GM23338 (cell line): ENCODE measurements around the gene KIF21A. TPM values are rescaled to one million over a fixed set of nuclear protein-coding genes. Genes with fewer than 3 reads are reported as not detected.

Source experiments
- ATAC-seq: fragments of 200-7000 bp; cut with Tn5 transposase; 3 replicates; pipeline ENCODE4 v1.9.1; 2020
- DNase-seq: peaks from one replicate; pipeline ENCODE4 v3.0.0-alpha.2; 2015; ENCODE audit warnings: low spot score
- H2AFZ ChIP-seq: fragments of 200-600 bp; sonication (generic); 2 replicates; pipeline ENCODE4 v1.8.0; 2016; ENCODE audit warnings: antibody characterized with exemption, mild to moderate bottlenecking, moderate library complexity
- H3F3A ChIP-seq: fragments of 200-600 bp; sonication (generic); replicated peaks from 2 replicates; pipeline ENCODE4 v1.8.0; 2017; ENCODE audit warnings: antibody characterized with exemption, mixed run types, low read depth
- H3K27ac ChIP-seq: fragments of 200-600 bp; sonication (generic); 2 replicates; pipeline ENCODE4 v1.6.1; 2016; ENCODE audit warnings: low read depth
- H3K27me3 ChIP-seq: fragments of 200-600 bp; sonication (generic); 2 replicates; pipeline ENCODE4 v1.8.0; 2016; ENCODE audit warnings: mild to moderate bottlenecking, mixed run types, moderate library complexity; ENCODE audit not compliant: insufficient read depth
- H3K36me3 ChIP-seq: fragments of 200-600 bp; sonication (generic); 2 replicates; pipeline ENCODE4 v1.8.0; 2016; ENCODE audit warnings: mild to moderate bottlenecking; ENCODE audit not compliant: insufficient read depth
- H3K4me1 ChIP-seq: fragments of 200-600 bp; sonication (generic); 2 replicates; pipeline ENCODE4 v1.8.0; 2016; ENCODE audit warnings: mild to moderate bottlenecking, moderate library complexity; ENCODE audit not compliant: insufficient read depth
- H3K4me2 ChIP-seq: fragments of 200-600 bp; sonication (generic); 2 replicates; pipeline ENCODE4 v1.7.1; 2017; ENCODE audit warnings: mixed run types
- H3K4me3 ChIP-seq: fragments of 200-600 bp; sonication (generic); 2 replicates; pipeline ENCODE4 v1.6.1; 2016; ENCODE audit warnings: mixed run types
- H3K79me2 ChIP-seq: fragments of 200-600 bp; sonication (generic); replicated peaks from 2 replicates; pipeline ENCODE4 v1.8.0; 2017; ENCODE audit warnings: mild to moderate bottlenecking; ENCODE audit not compliant: insufficient read depth
- H3K9me2 ChIP-seq: fragments of 200-600 bp; sonication (generic); 2 replicates; pipeline ENCODE4 v1.8.0; 2017; ENCODE audit not compliant: insufficient read depth
- H4K20me1 ChIP-seq: fragments of 200-600 bp; sonication (generic); replicated peaks from 2 replicates; pipeline ENCODE4 v1.8.0; 2017; ENCODE audit warnings: mild to moderate bottlenecking; ENCODE audit not compliant: insufficient read depth
- H3K27ac Mint-ChIP-seq: 2 replicates; pipeline ENCODE4 v1.8.0; 2020; ENCODE audit warnings: inconsistent platforms, mild to moderate bottlenecking, moderate library complexity, mixed read lengths
- H3K27me3 Mint-ChIP-seq: 3 replicates; pipeline ENCODE4 v1.8.0; 2022; ENCODE audit warnings: low read depth, mild to moderate bottlenecking, moderate library complexity, mixed read lengths, inconsistent platforms; ENCODE audit not compliant: insufficient read depth, poor library complexity
- H3K36me3 Mint-ChIP-seq: 3 replicates; pipeline ENCODE4 v1.8.0; 2021; ENCODE audit warnings: low read depth, mild to moderate bottlenecking, inconsistent platforms, moderate library complexity, mixed read lengths
- H3K4me1 Mint-ChIP-seq: 3 replicates; pipeline ENCODE4 v1.8.0; 2020; ENCODE audit warnings: mild to moderate bottlenecking, inconsistent platforms, mixed read lengths
- H3K4me3 Mint-ChIP-seq: 3 replicates; pipeline ENCODE4 v1.8.0; 2021; ENCODE audit warnings: moderate library complexity, mild to moderate bottlenecking, inconsistent platforms, mixed read lengths
- H3K9me3 Mint-ChIP-seq: 3 replicates; pipeline ENCODE4 v1.8.0; 2020; ENCODE audit warnings: moderate library complexity, mild to moderate bottlenecking, inconsistent platforms, mixed read lengths
- CREB1 ChIP-seq: fragments of 250-450 bp; sonication (Bioruptor Pico); IDR thresholded peaks from 2 replicates; pipeline ENCODE4 v1.5.0; 2020; ENCODE audit warnings: low read depth, mild to moderate bottlenecking, moderate library complexity
- EZH2 ChIP-seq: fragments of 200-600 bp; sonication (generic); IDR thresholded peaks from one replicate; pipeline ENCODE4 v1.8.0; 2017; ENCODE audit warnings: antibody characterized with exemption, mild to moderate bottlenecking, low read depth; ENCODE audit not compliant: unreplicated experiment
- POLR2AphosphoS5 ChIP-seq: IDR thresholded peaks from 2 replicates; pipeline ENCODE4 v1.6.1; 2016; ENCODE audit warnings: antibody characterized with exemption, low read depth
- ZNF331 ChIP-seq: fragments of 250-450 bp; sonication (Bioruptor Pico); IDR thresholded peaks from 2 replicates; pipeline ENCODE4 v1.5.0; 2020; ENCODE audit warnings: low read depth, mild to moderate bottlenecking, moderate library complexity
- polyA plus RNA-seq: library from polyadenylated mRNA; unstranded; fragments of >200 nt; fragmentation: Nextera tagmentation; extraction: Ambion mirVana; gene quantifications from 2 replicates; pipeline ENCODE4 v1.2.1, GENCODE V29; 2016
- total RNA-seq: library from RNA; depleted of rRNA; stranded (reverse); fragments of >200 nt; shearing (Covaris generic); gene quantifications from 2 replicates; pipeline ENCODE4 v1.2.3, GENCODE V29; 2014
- TF ChIP-seq, protein P1 (sequence below): fragments of 250-450 bp; sonication (Bioruptor Pico); IDR thresholded peaks from 2 replicates; pipeline ENCODE4 v1.5.0; 2020; ENCODE audit warnings: mild to moderate bottlenecking, moderate library complexity
- TF ChIP-seq, protein P2 (sequence below), 2 experiments: fragments of 200-600 bp in 1 of 2; sonication (generic) in 1 of 2; conservative IDR thresholded peaks; 2 replicates each; pipeline versions ENCODE4 v1.5.1 to v1.6.1; 2016 to 2017; ENCODE audit warnings: antibody characterized with exemption in 2 of 2, low read depth in 2 of 2, mild to moderate bottlenecking in 2 of 2, moderate library complexity in 1 of 2

The KIF21A gene
- total and polyA plus RNA-seq, 2 experiments from 2014 or later = 28.8 to 32.0 TPM

DNA sequence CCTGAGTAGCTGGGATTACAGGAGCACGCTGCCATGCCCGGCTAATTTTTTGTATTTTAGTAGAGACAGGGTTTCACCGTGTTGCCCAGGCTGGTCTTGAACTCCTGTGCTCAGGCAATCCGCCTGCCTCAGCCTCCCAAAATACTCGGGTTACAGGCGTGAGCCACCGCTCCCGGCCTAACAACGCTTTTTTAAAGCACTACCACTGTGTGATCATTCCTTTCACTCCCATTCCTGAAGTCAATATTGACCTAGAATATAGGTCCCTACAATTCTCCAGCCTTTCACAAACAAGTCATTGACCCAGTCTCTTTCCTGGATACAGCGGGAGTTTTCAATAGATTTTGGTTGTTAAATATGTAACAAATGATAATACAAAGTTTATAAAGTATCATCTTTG lies 62.8 kb downstream of the KIF21A start:
- H3K36me3 Mint-ChIP-seq = no peaks in the 10 kb centered on the region
- H3K27me3 Mint-ChIP-seq = peaks cover 2% of the 10 kb centered on the region
- no peak for TF ChIP-seq EZH2
- TF ChIP-seq CREB1 (CRISPR knock-in tag) = no peak
- TF ChIP-seq, protein P1, sequence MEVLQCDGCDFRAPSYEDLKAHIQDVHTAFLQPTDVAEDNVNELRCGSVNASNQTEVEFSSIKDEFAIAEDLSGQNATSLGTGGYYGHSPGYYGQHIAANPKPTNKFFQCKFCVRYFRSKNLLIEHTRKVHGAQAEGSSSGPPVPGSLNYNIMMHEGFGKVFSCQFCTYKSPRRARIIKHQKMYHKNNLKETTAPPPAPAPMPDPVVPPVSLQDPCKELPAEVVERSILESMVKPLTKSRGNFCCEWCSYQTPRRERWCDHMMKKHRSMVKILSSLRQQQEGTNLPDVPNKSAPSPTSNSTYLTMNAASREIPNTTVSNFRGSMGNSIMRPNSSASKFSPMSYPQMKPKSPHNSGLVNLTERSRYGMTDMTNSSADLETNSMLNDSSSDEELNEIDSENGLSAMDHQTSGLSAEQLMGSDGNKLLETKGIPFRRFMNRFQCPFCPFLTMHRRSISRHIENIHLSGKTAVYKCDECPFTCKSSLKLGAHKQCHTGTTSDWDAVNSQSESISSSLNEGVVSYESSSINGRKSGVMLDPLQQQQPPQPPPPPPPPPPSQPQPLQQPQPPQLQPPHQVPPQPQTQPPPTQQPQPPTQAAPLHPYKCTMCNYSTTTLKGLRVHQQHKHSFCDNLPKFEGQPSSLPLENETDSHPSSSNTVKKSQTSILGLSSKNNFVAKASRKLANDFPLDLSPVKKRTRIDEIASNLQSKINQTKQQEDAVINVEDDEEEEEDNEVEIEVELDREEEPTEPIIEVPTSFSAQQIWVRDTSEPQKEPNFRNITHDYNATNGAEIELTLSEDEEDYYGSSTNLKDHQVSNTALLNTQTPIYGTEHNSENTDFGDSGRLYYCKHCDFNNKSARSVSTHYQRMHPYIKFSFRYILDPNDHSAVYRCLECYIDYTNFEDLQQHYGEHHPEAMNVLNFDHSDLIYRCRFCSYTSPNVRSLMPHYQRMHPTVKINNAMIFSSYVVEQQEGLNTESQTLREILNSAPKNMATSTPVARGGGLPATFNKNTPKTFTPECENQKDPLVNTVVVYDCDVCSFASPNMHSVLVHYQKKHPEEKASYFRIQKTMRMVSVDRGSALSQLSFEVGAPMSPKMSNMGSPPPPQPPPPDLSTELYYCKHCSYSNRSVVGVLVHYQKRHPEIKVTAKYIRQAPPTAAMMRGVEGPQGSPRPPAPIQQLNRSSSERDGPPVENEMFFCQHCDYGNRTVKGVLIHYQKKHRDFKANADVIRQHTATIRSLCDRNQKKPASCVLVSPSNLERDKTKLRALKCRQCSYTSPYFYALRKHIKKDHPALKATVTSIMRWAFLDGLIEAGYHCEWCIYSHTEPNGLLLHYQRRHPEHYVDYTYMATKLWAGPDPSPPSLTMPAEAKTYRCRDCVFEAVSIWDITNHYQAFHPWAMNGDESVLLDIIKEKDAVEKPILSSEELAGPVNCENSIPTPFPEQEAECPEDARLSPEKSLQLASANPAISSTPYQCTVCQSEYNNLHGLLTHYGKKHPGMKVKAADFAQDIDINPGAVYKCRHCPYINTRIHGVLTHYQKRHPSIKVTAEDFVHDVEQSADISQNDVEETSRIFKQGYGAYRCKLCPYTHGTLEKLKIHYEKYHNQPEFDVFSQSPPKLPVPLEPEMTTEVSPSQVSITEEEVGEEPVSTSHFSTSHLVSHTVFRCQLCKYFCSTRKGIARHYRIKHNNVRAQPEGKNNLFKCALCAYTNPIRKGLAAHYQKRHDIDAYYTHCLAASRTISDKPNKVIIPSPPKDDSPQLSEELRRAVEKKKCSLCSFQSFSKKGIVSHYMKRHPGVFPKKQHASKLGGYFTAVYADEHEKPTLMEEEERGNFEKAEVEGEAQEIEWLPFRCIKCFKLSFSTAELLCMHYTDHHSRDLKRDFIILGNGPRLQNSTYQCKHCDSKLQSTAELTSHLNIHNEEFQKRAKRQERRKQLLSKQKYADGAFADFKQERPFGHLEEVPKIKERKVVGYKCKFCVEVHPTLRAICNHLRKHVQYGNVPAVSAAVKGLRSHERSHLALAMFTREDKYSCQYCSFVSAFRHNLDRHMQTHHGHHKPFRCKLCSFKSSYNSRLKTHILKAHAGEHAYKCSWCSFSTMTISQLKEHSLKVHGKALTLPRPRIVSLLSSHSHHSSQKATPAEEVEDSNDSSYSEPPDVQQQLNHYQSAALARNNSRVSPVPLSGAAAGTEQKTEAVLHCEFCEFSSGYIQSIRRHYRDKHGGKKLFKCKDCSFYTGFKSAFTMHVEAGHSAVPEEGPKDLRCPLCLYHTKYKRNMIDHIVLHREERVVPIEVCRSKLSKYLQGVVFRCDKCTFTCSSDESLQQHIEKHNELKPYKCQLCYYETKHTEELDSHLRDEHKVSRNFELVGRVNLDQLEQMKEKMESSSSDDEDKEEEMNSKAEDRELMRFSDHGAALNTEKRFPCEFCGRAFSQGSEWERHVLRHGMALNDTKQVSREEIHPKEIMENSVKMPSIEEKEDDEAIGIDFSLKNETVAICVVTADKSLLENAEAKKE (CRISPR knock-in tag) = no peak
- TF ChIP-seq, protein P2, sequence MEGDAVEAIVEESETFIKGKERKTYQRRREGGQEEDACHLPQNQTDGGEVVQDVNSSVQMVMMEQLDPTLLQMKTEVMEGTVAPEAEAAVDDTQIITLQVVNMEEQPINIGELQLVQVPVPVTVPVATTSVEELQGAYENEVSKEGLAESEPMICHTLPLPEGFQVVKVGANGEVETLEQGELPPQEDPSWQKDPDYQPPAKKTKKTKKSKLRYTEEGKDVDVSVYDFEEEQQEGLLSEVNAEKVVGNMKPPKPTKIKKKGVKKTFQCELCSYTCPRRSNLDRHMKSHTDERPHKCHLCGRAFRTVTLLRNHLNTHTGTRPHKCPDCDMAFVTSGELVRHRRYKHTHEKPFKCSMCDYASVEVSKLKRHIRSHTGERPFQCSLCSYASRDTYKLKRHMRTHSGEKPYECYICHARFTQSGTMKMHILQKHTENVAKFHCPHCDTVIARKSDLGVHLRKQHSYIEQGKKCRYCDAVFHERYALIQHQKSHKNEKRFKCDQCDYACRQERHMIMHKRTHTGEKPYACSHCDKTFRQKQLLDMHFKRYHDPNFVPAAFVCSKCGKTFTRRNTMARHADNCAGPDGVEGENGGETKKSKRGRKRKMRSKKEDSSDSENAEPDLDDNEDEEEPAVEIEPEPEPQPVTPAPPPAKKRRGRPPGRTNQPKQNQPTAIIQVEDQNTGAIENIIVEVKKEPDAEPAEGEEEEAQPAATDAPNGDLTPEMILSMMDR (conservative IDR thresholded peaks at IDR 0.05; ENCODE audit: low read depth in 2 of 2) = no peak
- TF ChIP-seq ZNF331 (CRISPR knock-in tag) = no peak
- no peak for TF ChIP-seq POLR2AphosphoS5
- Histone ChIP-seq H3K27ac (no peak overlapping the region), H3K4me3 (no peak overlapping the region), H3K79me2 (0 out of 2 replicates have a peak, but pooled peaks cover 7% of the 10 kb centered on the region), H4K20me1 (no peaks in the 10 kb centered on the region), H3K4me1 (peaks cover 5% of the 10 kb centered on the region; the same call in 1 of the 2 replicates), H2AFZ (no peak overlapping the region), H3K27me3 (no peaks in the 10 kb centered on the region), H3K9me2 (no peaks in the 10 kb centered on the region), H3F3A (no peaks in the 10 kb centered on the region), H3K36me3 (no peaks in the 10 kb centered on the region), H3K4me2 (no peak overlapping the region)
- no peak overlapping the region for H3K27ac Mint-ChIP-seq
- peaks cover 21% of the 10 kb centered on the region; the same call in 2 of the 3 replicates for H3K4me1 Mint-ChIP-seq
- H3K9me3 Mint-ChIP-seq = no peaks in the 10 kb centered on the region
- H3K4me3 Mint-ChIP-seq = no peak overlapping the region
- no peak for ATAC-seq
- DNase-seq = no peak
